GM19455 (cell line): Measurements from ENCODE around the gene HOOK1.
"Not testable (repeated sequence)": the region's sequence is repeated elsewhere in the genome, so short reads cannot be mapped to it uniquely, and the experiment has no call there.

Experiments used
- ATAC-seq: cut with Tn5 transposase; IDR thresholded peaks from one replicate; pipeline ENCODE4 v1.9.1; 2021; ENCODE audit not compliant: unreplicated experiment

The HOOK1 gene

DNA sequence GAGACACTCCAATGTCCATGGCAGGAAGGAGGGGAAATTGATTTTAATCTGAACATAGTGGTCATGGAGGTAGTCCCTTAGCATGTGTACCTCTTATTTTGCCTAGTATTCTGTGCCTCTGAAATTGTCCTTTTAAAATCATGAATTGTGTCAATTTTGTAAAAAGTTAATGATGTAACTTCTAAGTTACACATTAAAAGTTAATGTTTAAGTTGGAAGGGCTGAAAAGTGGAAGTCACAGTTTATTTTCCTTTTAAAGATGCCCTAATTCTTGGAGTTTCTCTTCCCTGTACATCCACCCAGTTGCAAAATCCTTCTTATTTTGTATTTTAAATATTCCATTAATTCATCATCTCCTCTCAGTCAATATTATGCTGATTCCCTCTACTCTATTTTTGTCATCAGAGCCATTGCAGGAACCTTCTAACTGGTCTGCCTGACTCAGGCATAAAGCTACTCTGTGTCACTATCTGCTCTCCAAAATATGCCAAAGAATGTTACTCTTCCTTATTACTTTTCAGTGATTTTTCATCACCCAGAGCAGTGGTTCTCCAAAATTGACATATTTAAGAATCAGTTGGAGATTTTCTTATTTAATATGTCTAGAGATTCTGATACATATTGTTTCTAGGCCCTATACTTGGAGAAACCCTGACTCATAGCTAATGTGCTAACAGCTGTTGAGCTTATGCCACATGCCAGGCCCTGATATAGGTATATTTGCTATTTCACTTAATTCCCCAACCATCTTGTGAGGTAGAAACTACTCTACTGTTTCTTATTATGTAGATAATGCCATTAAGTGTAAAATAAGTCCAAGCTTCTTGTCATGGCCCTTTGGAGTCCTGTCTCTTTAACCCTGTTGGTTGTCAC, 5.1 kb downstream of the HOOK1 start:
- ATAC-seq: no peak

DNA sequence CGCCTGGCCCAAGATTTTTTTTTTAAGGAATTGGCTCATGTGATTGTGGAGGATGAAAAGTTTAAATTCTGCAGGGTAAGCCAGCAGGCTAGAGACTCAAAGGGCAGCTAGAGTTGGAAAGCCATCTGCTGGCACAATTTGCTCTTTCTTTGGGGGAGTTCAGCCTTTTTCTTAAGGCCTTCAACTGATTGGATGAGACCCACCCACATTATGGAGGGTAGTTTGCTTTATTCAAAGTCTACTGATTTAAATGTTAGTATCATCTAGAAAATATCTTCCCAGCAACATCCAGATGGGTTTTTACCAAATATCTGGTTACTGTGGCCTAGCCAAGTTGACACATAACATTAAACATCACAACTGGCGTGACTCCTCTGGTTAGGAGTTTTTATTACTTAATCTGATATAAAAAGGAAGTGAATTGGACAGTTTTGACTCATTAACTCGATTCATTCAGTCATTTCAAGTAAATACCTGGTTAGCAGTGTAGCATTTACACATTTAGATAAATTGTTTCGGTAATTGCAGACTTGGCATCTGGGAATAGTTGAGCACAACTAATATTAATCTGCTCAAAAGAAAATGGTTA, 12.4 kb downstream of the HOOK1 start:
- no peak for ATAC-seq

GRCh38 chr1:59828160-59828559, 13.4 kb downstream of the HOOK1 start:
- no peak for ATAC-seq

DNA sequence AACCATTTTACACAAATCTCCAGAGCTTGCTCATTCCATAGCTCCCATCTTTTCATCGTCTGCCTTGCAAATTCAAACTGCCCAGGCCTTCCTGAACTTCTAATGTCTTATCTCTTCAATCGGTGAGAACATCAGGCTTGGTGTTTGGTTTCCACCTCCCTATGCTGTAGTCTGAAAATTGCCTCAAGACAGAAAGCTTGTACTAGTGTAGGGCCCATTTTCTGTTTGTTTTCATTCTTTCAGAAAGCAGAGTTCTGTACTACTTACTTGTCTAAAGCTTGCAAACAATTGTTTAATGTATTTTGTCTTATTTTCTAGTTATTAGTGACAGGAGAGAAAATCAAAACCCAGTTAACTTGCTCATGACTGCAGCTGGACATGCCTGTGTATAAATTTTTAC, 16.8 kb downstream of the HOOK1 start:
- ATAC-seq: no peak

GRCh38 chr1:59833022-59833421, 18.3 kb downstream of the HOOK1 start:
- ATAC-seq: no peak

- ATAC-seq: no peak
These were observed 19.2 kb downstream of the HOOK1 start for GRCh38 chr1:59833991-59834390.

- ATAC-seq: not testable (repeated sequence)
These were observed 23.1 kb downstream of the HOOK1 start for GRCh38 chr1:59837857-59838256.

DNA sequence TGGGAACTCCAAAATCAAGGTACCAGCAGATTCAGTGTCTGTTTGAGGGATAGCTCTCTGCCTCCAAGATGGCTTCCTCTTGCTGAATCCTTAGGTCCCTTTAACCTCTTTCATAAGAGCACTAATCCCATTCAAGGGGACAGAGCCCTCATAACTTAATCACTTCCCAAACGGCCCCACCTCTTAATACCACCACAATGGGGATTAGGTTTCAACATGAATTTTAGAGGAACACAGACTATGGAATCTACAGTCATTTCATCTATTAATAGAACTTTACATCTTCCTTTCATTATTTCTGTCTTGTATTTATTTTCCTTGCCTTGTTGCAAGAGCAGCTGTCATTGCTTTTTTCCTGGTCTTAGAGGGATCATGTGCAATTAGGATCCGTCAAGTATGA, 30.3 kb downstream of the HOOK1 start:
- ATAC-seq: no peak

DNA sequence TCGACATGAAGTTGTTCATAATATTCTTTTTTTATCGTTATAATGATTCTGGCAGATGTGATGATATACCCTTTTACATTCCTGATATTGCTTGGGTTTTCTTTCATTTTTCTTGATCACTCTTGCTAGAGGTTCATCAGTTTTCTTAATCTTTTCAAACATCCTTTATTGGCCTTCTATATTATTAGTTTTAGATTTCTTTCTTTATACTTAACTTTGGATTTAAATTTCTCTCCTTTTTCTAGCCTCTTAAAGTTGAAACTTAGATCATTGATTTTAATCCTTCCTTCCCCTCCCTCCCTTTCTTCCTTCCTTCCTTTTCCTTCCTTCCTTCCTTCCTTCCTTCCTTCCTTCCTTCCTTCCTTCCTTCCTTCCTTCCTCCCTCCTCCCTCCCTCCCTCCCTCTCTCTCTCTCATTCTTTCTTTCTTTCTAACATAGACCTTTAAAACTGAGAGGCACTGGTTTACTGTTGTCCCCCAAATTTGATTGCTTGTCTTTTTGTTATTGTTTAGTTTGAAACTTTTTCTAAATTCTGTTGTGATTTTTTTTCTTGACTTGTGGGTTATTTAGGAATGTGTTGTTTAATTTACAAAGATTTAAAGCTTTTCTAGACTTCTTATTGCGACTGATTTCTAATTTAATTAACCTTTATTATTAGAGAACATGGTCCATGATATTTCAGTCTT, 31.6 kb downstream of the HOOK1 start:
- no peak for ATAC-seq

GRCh38 chr1:59846895-59847282, 32.1 kb downstream of the HOOK1 start:
- no peak for ATAC-seq

DNA sequence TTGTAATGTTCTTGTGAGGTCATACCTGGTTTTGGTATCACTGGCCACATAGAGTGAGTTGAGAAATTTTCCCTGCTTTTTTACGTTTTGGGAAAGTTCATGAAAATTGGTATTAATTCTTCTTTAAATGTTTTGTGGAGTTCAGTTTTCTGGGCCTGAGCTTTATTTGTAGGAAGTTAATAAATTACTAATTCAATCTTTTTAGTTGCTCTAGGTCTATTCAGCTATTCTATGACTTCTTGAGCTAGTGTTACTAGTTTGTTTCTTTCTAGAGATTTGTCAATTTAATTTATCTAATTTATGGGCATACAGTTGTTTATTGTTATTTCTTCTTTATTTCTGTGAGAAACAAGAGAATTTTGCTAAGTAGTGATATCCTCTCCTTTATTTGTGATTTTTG, 37.4 kb downstream of the HOOK1 start:
- ATAC-seq: no peak

GRCh38 chr1:59855297-59855696, 40.5 kb downstream of the HOOK1 start:
- ATAC-seq: not testable (repeated sequence)

DNA sequence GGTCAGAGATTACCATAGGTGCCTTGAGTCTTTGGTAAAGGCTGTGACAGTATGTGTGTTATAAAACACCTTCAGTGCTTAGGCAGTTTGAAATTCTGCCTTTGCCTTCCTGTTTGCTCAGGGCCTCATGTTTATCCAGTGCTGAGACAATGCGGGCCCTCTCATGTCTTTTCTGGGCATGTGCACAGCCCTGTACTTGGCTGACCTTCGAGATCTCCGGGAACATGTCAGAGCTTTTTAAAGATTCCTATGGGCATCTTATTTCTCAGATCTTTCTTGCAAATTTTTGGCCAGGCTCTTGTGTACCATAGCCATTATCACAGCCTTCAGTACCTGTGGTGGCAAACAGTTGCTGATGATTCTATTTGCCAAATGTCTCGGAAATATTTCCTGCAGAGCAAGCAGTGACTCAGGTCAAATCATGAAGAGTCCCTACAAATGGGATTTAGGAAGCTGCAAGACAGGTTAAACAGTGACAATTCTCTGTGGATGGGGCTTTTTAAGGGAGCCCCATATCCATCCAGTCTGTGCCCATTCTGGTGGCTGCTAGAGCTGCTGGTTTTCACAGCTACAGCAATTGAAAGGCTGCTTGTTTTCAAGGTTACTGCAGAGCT, 42.1 kb downstream of the HOOK1 start:
- ATAC-seq: no peak

DNA sequence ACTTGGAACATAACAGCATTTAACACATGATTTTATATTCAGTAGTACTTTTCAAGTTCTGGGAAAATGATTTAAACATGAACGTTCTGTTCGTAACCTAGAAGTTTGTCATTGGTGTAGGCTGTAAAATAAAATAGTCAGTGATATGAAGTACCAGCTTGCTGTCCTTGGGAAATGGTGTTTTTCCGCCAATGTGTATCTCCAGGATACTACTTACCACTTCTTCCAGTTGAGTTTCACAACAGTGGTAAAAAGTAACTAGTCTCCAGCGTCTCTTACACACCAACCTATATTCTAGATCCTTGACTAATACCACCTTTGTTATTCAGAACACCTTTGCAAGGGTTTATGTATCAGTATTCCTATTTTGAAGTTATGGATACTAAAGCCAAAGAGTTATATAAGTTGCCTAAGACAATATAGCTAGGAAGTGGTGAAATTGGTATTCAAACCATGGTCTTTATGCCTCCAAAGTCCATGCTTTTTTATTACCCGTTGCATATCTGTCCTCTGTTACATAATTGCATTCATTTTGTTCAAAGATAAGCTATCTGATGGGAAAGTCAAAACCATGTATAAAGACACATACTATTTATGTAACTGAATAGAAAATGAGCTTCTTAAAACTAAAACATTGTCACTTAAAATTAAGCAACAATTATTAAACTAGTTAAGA, 43.1 kb downstream of the HOOK1 start:
- ATAC-seq: no peak

GRCh38 chr1:59866462-59866861, 51.7 kb downstream of the HOOK1 start:
- ATAC-seq: no peak

- no peak for ATAC-seq
These were observed 57.0 kb downstream of the HOOK1 start for GRCh38 chr1:59871746-59872145.

DNA sequence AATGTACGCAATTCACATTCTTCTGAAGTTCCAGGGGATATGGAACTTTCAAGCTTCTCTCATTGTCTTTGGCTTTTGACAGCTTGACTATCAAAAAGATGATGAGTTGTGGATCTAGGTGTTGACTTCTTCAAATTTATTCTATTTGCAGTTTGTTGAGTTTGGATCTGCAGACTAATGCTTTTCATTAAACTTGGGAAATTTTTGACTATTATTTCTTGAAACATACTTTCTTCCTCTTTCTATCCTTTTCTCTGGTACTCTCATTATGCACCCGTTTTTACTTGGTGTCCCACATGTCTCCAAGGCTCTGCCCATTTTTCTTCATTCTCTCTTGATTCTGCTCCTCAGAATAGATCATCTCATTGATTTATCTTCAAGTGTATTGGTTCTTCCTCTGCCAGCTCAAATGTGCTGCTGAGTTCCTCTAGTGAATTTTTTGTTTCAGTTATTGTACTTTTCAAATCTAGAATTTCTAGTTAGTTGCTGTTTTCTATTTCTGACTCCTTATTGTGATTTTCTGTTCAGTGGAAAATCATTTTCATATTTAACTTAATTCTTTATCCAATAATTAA, 62.4 kb downstream of the HOOK1 start:
- no peak for ATAC-seq

- ATAC-seq: no peak
These were observed 63.6 kb downstream of the HOOK1 start for GRCh38 chr1:59878370-59878769.

DNA sequence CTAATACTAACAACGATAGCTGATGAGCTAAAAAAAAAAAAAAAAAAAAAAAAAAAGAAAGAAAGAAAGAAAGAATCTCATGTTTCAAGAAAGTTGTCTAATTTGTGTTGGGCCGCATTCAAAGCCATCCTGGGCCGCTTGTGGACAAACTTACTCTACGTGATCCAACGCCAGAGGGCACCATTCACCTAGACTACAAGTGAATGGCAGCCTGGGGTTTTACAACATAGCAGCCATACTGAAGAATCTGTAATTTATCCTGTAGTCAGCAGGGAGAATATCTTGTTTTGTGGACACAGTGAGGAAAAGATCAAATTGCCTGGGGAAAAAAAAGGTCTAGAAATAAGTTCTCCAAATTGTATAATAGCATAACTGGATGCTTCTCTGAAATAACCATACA, 64.8 kb downstream of the HOOK1 start:
- ATAC-seq: no peak

DNA sequence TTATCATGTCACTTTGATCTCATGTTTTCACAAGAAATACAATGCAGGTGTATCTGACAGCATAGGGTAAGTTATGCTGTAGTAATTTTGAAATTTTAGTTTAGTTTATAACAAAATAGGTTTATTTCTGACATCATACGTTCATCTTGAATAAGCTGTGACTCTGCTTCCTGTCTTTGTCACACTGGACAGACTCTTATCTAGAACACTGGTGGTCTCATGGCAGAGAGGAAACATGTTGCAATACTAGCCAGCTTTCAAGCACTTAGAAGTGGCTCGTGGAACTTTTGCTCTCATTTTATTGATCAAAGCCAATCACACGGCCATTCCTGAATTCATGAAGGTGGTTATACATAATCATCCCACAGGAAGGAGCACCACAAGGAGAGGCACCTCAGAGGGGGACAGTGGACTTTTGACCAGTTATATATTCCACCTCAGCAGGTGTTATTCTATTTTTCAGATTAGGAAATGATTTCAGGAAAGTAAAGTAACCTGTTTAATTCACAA, 65.3 kb downstream of the HOOK1 start:
- no peak for ATAC-seq

DNA sequence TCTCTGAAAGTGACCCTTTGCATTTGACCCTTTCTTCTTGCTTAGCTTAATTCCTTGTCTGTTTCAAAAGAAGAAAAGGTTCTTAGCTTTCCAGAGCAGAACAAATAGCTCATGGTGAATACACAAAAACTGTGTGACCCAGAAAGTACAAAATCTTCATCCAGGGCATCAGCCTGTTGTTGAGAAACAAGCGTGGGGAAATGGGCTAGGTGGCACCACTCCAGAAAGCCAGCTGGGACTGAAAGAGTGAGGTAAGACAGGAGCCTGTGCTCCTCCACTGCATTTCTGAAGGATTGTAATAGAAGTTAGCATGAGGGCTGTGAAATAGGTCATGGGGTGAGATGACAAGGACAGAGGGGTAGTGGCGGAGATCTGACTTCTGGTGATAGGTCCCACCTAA, 66.0 kb downstream of the HOOK1 start:
- ATAC-seq: no peak
